WTC11 (cell line): Measurements from ENCODE around the gene SGMS1. TPM values are rescaled to one million over a fixed set of nuclear protein-coding genes. Genes with fewer than 3 reads are reported as not detected.

Experiments used
- ATAC-seq: fragments of 200-7000 bp; cut with Tn5 transposase; 2 replicates; pipeline ENCODE4 v1.10.0; 2021; ENCODE audit warnings: mild to moderate bottlenecking, moderate library complexity
- CTCF ChIA-PET: fragments of 300-600 bp; sonication (Branson Sonifier 250); formaldehyde crosslinking; loops from one replicate; lab custom pipeline; 2021; ENCODE audit warnings: antibody characterized with exemption; lab: Charles Lee
- POLR2A ChIA-PET: fragments of 350-600 bp; sonication (Branson Sonifier 250); formaldehyde crosslinking; loops from one replicate; lab custom pipeline; 2021; ENCODE audit warnings: antibody characterized with exemption; lab: Charles Lee
- DNase-seq: peaks from one replicate; pipeline ENCODE4 v3.0.0; 2021; ENCODE audit warnings: low spot score
- H3K27ac Mint-ChIP-seq: 2 replicates; pipeline ENCODE4 v1.8.0; 2021; ENCODE audit warnings: mixed read lengths
- H3K27me3 Mint-ChIP-seq: 2 replicates; pipeline ENCODE4 v1.8.0; 2021; ENCODE audit warnings: low read depth, mild to moderate bottlenecking, moderate library complexity, mixed read lengths
- H3K36me3 Mint-ChIP-seq: 2 replicates; pipeline ENCODE4 v1.8.0; 2021; ENCODE audit warnings: mixed read lengths
- H3K4me1 Mint-ChIP-seq: 2 replicates; pipeline ENCODE4 v1.8.0; 2022; ENCODE audit warnings: mixed read lengths
- H3K4me3 Mint-ChIP-seq: 2 replicates; pipeline ENCODE4 v1.8.0; 2021; ENCODE audit warnings: mild to moderate bottlenecking, moderate library complexity, mixed read lengths
- H3K9me3 Mint-ChIP-seq: 2 replicates; pipeline ENCODE4 v1.8.0; 2021; ENCODE audit warnings: mixed read lengths
- ELF4 ChIP-seq: sonication (generic); formaldehyde crosslinking; IDR thresholded peaks from 2 replicates; pipeline ENCODE4 v1.8.1; 2022; ENCODE audit warnings: low read depth, mild to moderate bottlenecking, moderate library complexity, missing genetic modification reagents
- GABPB1 ChIP-seq: sonication (generic); formaldehyde crosslinking; IDR thresholded peaks from 2 replicates; pipeline ENCODE4 v1.8.1; 2023; ENCODE audit warnings: mild to moderate bottlenecking, missing genetic modification reagents
- HMGA2 ChIP-seq: fragments of 250-450 bp; sonication (Bioruptor Pico); IDR thresholded peaks from 2 replicates; pipeline ENCODE4 v1.4.0; 2021; ENCODE audit warnings: mild to moderate bottlenecking, moderate library complexity
- JUN ChIP-seq: sonication (generic); formaldehyde crosslinking; IDR thresholded peaks from 2 replicates; pipeline ENCODE4 v1.8.0; 2023; ENCODE audit warnings: mild to moderate bottlenecking, missing genetic modification reagents
- MXD4 ChIP-seq: fragments of 250-450 bp; sonication (Bioruptor Pico); IDR thresholded peaks from 2 replicates; pipeline ENCODE4 v1.8.0; 2021; ENCODE audit warnings: mild to moderate bottlenecking, moderate library complexity, borderline replicate concordance
- NR2C2 ChIP-seq: sonication (generic); formaldehyde crosslinking; IDR thresholded peaks from 2 replicates; pipeline ENCODE4 v1.8.0; 2022; ENCODE audit warnings: mild to moderate bottlenecking, missing genetic modification reagents
- SP1 ChIP-seq: sonication (generic); formaldehyde crosslinking; conservative IDR thresholded peaks from 2 replicates; pipeline ENCODE4 v1.8.1; 2022; ENCODE audit warnings: missing genetic modification reagents
- TEAD4 ChIP-seq: sonication (generic); formaldehyde crosslinking; IDR thresholded peaks from 2 replicates; pipeline ENCODE4 v1.8.0; 2022; ENCODE audit warnings: mild to moderate bottlenecking, missing genetic modification reagents
- ZNF219 ChIP-seq: sonication (generic); formaldehyde crosslinking; IDR thresholded peaks from 2 replicates; pipeline ENCODE4 v1.8.0; 2023; ENCODE audit warnings: missing genetic modification reagents, mild to moderate bottlenecking, borderline replicate concordance
- ZNF232 ChIP-seq: sonication (generic); formaldehyde crosslinking; IDR thresholded peaks from 2 replicates; pipeline ENCODE4 v1.8.0; 2022; ENCODE audit warnings: mild to moderate bottlenecking, missing genetic modification reagents
- ZNF263 ChIP-seq: sonication (generic); formaldehyde crosslinking; IDR thresholded peaks from 2 replicates; pipeline ENCODE4 v1.8.1; 2022; ENCODE audit warnings: low read depth, mild to moderate bottlenecking, moderate library complexity, missing genetic modification reagents
- total RNA-seq: library from RNA; stranded (reverse); gene quantifications from 3 replicates; pipeline ENCODE4 v1.2.3, GENCODE V29; 2021
- TF ChIP-seq, protein P1 (sequence below): sonication (generic); formaldehyde crosslinking; IDR thresholded peaks from 2 replicates; pipeline ENCODE4 v1.8.1; 2022; ENCODE audit warnings: missing genetic modification reagents, borderline replicate concordance
- TF ChIP-seq, protein P2 (sequence below): sonication (generic); formaldehyde crosslinking; IDR thresholded peaks from 2 replicates; pipeline ENCODE4 v1.8.1; 2022; ENCODE audit warnings: low read depth, mild to moderate bottlenecking, moderate library complexity, missing genetic modification reagents, borderline replicate concordance
- TF ChIP-seq, protein P3 (sequence below): sonication (generic); formaldehyde crosslinking; IDR thresholded peaks from 2 replicates; pipeline ENCODE4 v1.8.1; 2022; ENCODE audit warnings: mild to moderate bottlenecking, moderate library complexity, missing genetic modification reagents
- TF ChIP-seq, protein P4 (sequence below): fragments of 250-450 bp; sonication (Bioruptor Pico); IDR thresholded peaks from 2 replicates; pipeline ENCODE4 v1.8.0; 2021; ENCODE audit warnings: mild to moderate bottlenecking
- TF ChIP-seq, protein P5 (sequence below): fragments of 250-450 bp; sonication (Bioruptor Pico); IDR thresholded peaks from 2 replicates; pipeline ENCODE4 v2.1.2; 2022; ENCODE audit warnings: mild to moderate bottlenecking, moderate library complexity
- TF ChIP-seq, protein P6 (sequence below): sonication (generic); formaldehyde crosslinking; IDR thresholded peaks from 2 replicates; pipeline ENCODE4 v1.8.1; 2023; ENCODE audit warnings: mild to moderate bottlenecking, missing genetic modification reagents

The SGMS1 gene
- total RNA-seq, 1 experiment from 2014 or later, result 13.2 TPM

DNA sequence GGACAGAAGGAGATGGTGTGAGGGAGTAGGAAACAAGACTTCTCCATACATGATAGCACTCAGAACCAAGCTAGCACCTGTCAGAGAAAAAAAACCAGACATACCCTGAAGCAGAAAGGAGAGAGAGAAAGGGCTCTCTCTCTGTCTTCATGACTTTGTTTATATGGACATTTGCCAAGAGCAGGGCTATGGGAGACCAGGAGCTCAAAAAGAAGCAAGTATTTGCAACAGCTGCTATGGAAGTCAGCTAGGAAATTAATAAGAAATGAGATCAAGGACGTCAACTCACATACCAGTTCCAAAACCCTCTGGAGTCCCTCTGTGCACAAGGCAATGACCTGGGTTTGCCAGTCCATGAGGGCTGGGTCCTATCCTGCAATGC is 111.6 kb downstream of the SGMS1 start:
- H3K4me3 Mint-ChIP-seq, result no peak overlapping the region
- no peaks in the 10 kb centered on the region for H3K9me3 Mint-ChIP-seq
- TF ChIP-seq, protein P1, sequence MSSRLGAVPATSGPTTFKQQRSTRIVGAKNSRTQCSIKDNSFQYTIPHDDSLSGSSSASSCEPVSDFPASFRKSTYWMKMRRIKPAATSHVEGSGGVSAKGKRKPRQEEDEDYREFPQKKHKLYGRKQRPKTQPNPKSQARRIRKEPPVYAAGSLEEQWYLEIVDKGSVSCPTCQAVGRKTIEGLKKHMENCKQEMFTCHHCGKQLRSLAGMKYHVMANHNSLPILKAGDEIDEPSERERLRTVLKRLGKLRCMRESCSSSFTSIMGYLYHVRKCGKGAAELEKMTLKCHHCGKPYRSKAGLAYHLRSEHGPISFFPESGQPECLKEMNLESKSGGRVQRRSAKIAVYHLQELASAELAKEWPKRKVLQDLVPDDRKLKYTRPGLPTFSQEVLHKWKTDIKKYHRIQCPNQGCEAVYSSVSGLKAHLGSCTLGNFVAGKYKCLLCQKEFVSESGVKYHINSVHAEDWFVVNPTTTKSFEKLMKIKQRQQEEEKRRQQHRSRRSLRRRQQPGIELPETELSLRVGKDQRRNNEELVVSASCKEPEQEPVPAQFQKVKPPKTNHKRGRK (CRISPR knock-in tag), result no peak
- TF ChIP-seq HMGA2 (CRISPR knock-in tag), result no peak
- POLR2A ChIA-PET, result no interaction called here
- CTCF ChIA-PET, result interaction anchor here (1.5 kb wide), 1 partner anchor 102 kb away, joined by 3 read pairs; no protein-coding TSS in a partner anchor
- H3K36me3 Mint-ChIP-seq, result no peaks in the 10 kb centered on the region
- DNase-seq (no peak), ATAC-seq (no peak)
- H3K4me1 Mint-ChIP-seq, result peaks cover 16% of the 10 kb centered on the region
- H3K27me3 Mint-ChIP-seq, result no peaks in the 10 kb centered on the region
- H3K27ac Mint-ChIP-seq, result no peak overlapping the region

DNA sequence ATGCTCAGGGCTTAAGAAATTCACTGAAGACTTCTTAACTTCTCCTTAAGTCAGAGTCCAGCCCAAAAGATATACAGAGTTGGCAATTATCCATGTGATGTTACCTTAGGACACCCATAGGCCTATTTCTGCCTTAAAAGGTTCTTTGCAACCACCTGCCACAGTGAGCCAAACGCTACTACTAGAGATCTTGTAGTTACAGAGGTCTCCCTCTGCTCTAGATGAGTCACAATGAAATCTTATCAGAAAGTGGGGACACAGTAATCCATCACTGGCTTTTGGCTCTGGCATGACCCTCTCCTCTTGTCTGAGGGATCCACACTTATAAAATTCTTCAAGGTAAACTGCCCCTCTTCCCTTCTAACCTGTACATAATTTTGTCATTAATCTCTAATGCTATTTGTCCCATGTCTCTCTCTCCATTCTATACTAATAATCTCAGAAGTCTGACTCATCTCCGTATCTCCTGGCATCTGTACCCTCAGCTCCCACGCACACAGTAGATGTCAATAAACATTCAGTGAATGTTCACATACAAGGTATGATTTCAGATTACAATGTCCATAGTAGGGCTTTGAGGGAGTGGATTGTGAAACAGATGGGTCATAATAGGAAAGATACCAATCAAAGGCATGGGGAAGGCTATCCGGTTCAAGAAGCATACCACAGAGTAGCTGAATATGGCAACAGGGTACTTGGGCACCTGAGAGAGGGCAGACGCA is 112.1 kb downstream of the SGMS1 start:
- no peak for ATAC-seq

More for the DNA sequence above, 112.1 kb downstream of the SGMS1 start:
- Mint-ChIP-seq H3K27me3 (no peaks in the 10 kb centered on the region), H3K9me3 (no peaks in the 10 kb centered on the region), H3K36me3 (no peaks in the 10 kb centered on the region), H3K4me3 (no peak overlapping the region), H3K4me1 (peaks cover 21% of the 10 kb centered on the region), H3K27ac (no peak overlapping the region)
- DNase-seq, result no peak
- POLR2A ChIA-PET, result no interaction called here
- TF ChIP-seq, protein P1 (CRISPR knock-in tag), result no peak
- TF ChIP-seq SP1, result no peak
- TF ChIP-seq, protein P2, sequence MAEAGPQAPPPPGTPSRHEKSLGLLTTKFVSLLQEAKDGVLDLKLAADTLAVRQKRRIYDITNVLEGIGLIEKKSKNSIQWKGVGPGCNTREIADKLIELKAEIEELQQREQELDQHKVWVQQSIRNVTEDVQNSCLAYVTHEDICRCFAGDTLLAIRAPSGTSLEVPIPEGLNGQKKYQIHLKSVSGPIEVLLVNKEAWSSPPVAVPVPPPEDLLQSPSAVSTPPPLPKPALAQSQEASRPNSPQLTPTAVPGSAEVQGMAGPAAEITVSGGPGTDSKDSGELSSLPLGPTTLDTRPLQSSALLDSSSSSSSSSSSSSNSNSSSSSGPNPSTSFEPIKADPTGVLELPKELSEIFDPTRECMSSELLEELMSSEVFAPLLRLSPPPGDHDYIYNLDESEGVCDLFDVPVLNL (CRISPR knock-in tag), result no peak
- TF ChIP-seq, protein P3, sequence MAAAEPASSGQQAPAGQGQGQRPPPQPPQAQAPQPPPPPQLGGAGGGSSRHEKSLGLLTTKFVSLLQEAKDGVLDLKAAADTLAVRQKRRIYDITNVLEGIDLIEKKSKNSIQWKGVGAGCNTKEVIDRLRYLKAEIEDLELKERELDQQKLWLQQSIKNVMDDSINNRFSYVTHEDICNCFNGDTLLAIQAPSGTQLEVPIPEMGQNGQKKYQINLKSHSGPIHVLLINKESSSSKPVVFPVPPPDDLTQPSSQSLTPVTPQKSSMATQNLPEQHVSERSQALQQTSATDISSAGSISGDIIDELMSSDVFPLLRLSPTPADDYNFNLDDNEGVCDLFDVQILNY (CRISPR knock-in tag), result no peak
- no peak for TF ChIP-seq MXD4 (CRISPR knock-in tag)
- TF ChIP-seq, protein P4, sequence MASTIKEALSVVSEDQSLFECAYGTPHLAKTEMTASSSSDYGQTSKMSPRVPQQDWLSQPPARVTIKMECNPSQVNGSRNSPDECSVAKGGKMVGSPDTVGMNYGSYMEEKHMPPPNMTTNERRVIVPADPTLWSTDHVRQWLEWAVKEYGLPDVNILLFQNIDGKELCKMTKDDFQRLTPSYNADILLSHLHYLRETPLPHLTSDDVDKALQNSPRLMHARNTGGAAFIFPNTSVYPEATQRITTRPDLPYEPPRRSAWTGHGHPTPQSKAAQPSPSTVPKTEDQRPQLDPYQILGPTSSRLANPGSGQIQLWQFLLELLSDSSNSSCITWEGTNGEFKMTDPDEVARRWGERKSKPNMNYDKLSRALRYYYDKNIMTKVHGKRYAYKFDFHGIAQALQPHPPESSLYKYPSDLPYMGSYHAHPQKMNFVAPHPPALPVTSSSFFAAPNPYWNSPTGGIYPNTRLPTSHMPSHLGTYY, result no peak
- TF ChIP-seq, protein P5, sequence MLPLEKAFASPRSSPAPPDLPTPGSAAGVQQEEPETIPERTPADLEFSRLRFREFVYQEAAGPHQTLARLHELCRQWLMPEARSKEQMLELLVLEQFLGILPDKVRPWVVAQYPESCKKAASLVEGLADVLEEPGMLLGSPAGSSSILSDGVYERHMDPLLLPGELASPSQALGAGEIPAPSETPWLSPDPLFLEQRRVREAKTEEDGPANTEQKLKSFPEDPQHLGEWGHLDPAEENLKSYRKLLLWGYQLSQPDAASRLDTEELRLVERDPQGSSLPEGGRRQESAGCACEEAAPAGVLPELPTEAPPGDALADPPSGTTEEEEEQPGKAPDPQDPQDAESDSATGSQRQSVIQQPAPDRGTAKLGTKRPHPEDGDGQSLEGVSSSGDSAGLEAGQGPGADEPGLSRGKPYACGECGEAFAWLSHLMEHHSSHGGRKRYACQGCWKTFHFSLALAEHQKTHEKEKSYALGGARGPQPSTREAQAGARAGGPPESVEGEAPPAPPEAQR (CRISPR knock-in tag), result no peak
- TF ChIP-seq ZNF219 (CRISPR knock-in tag), result no peak
- TF ChIP-seq, protein P6, sequence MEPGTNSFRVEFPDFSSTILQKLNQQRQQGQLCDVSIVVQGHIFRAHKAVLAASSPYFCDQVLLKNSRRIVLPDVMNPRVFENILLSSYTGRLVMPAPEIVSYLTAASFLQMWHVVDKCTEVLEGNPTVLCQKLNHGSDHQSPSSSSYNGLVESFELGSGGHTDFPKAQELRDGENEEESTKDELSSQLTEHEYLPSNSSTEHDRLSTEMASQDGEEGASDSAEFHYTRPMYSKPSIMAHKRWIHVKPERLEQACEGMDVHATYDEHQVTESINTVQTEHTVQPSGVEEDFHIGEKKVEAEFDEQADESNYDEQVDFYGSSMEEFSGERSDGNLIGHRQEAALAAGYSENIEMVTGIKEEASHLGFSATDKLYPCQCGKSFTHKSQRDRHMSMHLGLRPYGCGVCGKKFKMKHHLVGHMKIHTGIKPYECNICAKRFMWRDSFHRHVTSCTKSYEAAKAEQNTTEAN, result no peak
- TF ChIP-seq ELF4 (CRISPR knock-in tag), result no peak
- no peak for TF ChIP-seq ZNF263
- no peak for TF ChIP-seq GABPB1 (CRISPR knock-in tag)
- TF ChIP-seq TEAD4 (CRISPR knock-in tag), result no peak
- TF ChIP-seq JUN, result no peak
- no peak for TF ChIP-seq NR2C2
- TF ChIP-seq ZNF232, result no peak
- CTCF ChIA-PET, result interaction anchor here (1.5 kb wide), 1 partner anchor 103 kb away, joined by 3 read pairs; no protein-coding TSS in a partner anchor
